GM18519 (cell line): Measurements from ENCODE around the gene SLC34A2.

Experiments
- ATAC-seq: cut with Tn5 transposase; IDR thresholded peaks from one replicate; pipeline ENCODE4 v1.9.1; 2021; ENCODE audit warnings: mild to moderate bottlenecking, moderate library complexity; ENCODE audit not compliant: unreplicated experiment, low FRiP score

Gene SLC34A2

GRCh38 chr4:25712611-25713010 is 57.0 kb downstream of the SLC34A2 start:
- ATAC-seq = no peak

- ATAC-seq = no peak
These were observed 58.2 kb downstream of the SLC34A2 start for GRCh38 chr4:25713812-25714211.

GRCh38 chr4:25722964-25723363 is 67.3 kb downstream of the SLC34A2 start:
- ATAC-seq = no peak

GRCh38 chr4:25723409-25723808 is 67.8 kb downstream of the SLC34A2 start:
- no peak for ATAC-seq

GRCh38 chr4:25725870-25726269 is 70.2 kb downstream of the SLC34A2 start:
- ATAC-seq = no peak

- ATAC-seq = no peak
These were observed 72.3 kb downstream of the SLC34A2 start for GRCh38 chr4:25727711-25728493.
